ENCODE measurements around the gene BTNL8. TPM values are rescaled to one million over a fixed set of nuclear protein-coding genes. Genes with fewer than 3 reads are reported as not detected.

Gene BTNL8
- 100 to 1,000 TPM in 1 of 4 donors, 10 to 100 TPM in 3; 19.7 to 156 (median 59.0) TPM for total RNA-seq

- intact Hi-C loops (cut with DNase I; ENCODE audit: low total_unique reads): no loop called here
- DNase-seq: peak; percentile 70
Measured at GRCh38 chr5:180898621-180899246, at the start of gene BTNL8. TSS of gene BTNL8 (plus strand) at chr5:180899159. CDS start at chr5:180899311, 152 bp downstream.

DNA sequence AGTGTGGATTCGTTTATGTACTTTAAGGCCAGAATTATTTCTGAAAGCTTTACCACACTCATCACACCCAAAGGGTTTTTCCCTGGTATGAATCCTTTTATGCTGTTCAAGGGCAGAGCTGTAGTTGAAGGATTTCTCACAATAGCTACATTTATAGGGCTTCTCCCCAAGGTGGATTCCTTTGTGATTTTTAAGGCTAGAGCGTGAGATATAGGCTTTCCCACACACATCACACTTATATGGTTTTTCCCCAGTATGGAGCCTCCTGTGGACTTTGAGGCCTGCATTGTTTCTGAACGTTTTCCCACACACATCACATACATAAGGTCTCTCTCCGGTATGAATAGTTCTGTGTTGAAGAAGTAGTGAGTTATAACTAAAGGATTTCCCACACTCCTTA is 49.1 kb upstream of the BTNL8 start:
- intact Hi-C loops (cut with DNase I; ENCODE audit: low total_unique reads): no loop called here
- H3K9me3 ChIP-seq: peaks cover 11 to 38% of the 10 kb centered on the region in 2 donors
- no peaks in the 10 kb centered on the region for H3K27me3 ChIP-seq
- no peak overlapping the region for H3K4me3 ChIP-seq
- in situ Hi-C loops (cut with MboI; ENCODE audit: low pct_ligation_motif_present in 1 of 4, low pct_unique_long_range_greater_than_20kb in 1 of 4, low sequenced_read_pairs in 3 of 4): loop anchor here in 1 of 4 donors (10.0 kb wide), 1 partner anchor 65 kb away; no protein-coding TSS in a partner anchor
- no peak for TF ChIP-seq POLR2AphosphoS5 (IDR thresholded peaks at IDR 0.05)
- no peak for TF ChIP-seq EP300 (IDR thresholded peaks at IDR 0.05; ENCODE audit: low read depth)
- H3K27ac ChIP-seq: no peak overlapping the region
- WGBS, 2 donors (ENCODE audit: low coverage in 1 of 2): 94 to 96% methylated on average over 4 of the region's 4 CpGs
- no peak for DNase-seq
- peaks cover 6 to 51% (median 21%) of the 10 kb centered on the region in 4 donors for H3K36me3 ChIP-seq
- H3K4me1 ChIP-seq: no peaks in the 10 kb centered on the region

More at GRCh38 chr5:180898621-180899246, at the start of gene BTNL8:
- Histone ChIP-seq H3K27me3 (no peaks in the 10 kb centered on the region), H3K4me1 (peaks cover 0 to 8% (median 6%) of the 10 kb centered on the region in 4 donors), H3K36me3 (no peaks in the 10 kb centered on the region), H3K27ac (peak within 1 kb of the TSS; percentile 68 to 86 (median 79)), H3K9me3 (peaks cover 0 to 2% of the 10 kb centered on the region in 2 donors), H3K4me3 (peak within 1 kb of the TSS in 2 of 4 donors; percentile 18 to 28)
- TF ChIP-seq POLR2AphosphoS5 (IDR thresholded peaks at IDR 0.05) (peak in 2 of 3 donors; percentile 75 to 89), EP300 (IDR thresholded peaks at IDR 0.05; ENCODE audit: low read depth) (no peak), POLR2A (IDR thresholded peaks at IDR 0.05) (peak; percentile 81)
- in situ Hi-C loops (cut with MboI; ENCODE audit: low pct_ligation_motif_present in 1 of 4, low pct_unique_long_range_greater_than_20kb in 1 of 4, low sequenced_read_pairs in 3 of 4): no loop called here
- 68% methylated on average over 3 to 9 of the region's 9 CpGs for WGBS, 2 donors (ENCODE audit: low coverage in 1 of 2)

DNA sequence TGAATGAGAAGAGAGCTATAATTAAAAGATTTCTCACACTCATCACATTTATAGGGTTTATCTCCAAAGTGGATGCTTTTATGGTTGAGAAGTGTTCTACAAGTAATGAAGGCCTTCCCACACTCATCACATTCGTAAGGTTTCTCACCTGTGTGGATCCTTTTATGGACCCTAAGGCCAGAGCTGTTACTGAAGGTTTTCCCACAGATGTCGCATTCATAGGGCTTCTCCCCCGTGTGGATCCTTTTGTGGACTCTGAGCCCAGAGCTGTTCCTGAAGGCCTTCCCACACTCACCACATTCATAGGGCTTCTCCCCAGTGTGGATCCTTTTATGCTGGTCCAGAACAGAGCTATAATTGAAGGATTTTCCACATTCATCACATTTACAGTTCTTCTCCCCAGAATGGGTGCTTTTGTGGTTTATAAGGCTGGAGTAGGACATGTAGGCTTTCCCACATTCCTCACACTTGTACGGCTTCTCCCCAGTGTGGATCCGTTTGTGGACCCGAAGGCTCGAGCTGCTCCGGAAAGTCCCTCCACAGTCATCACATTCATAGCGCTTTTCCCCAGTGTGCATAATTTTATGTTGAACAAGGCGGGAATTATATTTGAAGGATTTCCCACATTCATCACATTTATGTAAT is 48.4 kb upstream of the BTNL8 start:
- WGBS, 2 donors (ENCODE audit: low coverage in 1 of 2): 97% methylated on average over 10 of the region's 10 CpGs; no CpG with 5 or more reads in 1 of the 2 donors
- Histone ChIP-seq H3K9me3 (peaks cover 11 to 38% of the 10 kb centered on the region in 2 donors), H3K27me3 (no peaks in the 10 kb centered on the region), H3K27ac (no peak overlapping the region), H3K4me1 (no peaks in the 10 kb centered on the region), H3K36me3 (peaks cover 6 to 58% (median 21%) of the 10 kb centered on the region in 4 donors), H3K4me3 (no peak overlapping the region)
- DNase-seq: no peak
- TF ChIP-seq EP300 (IDR thresholded peaks at IDR 0.05; ENCODE audit: low read depth) (no peak), POLR2AphosphoS5 (IDR thresholded peaks at IDR 0.05) (no peak), POLR2A (IDR thresholded peaks at IDR 0.05) (no peak)
- TF ChIP-seq, protein P1, sequence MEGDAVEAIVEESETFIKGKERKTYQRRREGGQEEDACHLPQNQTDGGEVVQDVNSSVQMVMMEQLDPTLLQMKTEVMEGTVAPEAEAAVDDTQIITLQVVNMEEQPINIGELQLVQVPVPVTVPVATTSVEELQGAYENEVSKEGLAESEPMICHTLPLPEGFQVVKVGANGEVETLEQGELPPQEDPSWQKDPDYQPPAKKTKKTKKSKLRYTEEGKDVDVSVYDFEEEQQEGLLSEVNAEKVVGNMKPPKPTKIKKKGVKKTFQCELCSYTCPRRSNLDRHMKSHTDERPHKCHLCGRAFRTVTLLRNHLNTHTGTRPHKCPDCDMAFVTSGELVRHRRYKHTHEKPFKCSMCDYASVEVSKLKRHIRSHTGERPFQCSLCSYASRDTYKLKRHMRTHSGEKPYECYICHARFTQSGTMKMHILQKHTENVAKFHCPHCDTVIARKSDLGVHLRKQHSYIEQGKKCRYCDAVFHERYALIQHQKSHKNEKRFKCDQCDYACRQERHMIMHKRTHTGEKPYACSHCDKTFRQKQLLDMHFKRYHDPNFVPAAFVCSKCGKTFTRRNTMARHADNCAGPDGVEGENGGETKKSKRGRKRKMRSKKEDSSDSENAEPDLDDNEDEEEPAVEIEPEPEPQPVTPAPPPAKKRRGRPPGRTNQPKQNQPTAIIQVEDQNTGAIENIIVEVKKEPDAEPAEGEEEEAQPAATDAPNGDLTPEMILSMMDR (IDR thresholded peaks at IDR 0.05): no peak
- intact Hi-C loops (cut with DNase I; ENCODE audit: low total_unique reads): no loop called here
- in situ Hi-C loops (cut with MboI; ENCODE audit: low pct_ligation_motif_present in 1 of 4, low pct_unique_long_range_greater_than_20kb in 1 of 4, low sequenced_read_pairs in 3 of 4): no loop called here

GRCh38 chr5:180852495-180852894 is 46.5 kb upstream of the BTNL8 start:
- H3K27ac ChIP-seq: no peak overlapping the region
- no peak overlapping the region for H3K4me3 ChIP-seq
- no peaks in the 10 kb centered on the region for H3K4me1 ChIP-seq
- no peak for TF ChIP-seq POLR2A (IDR thresholded peaks at IDR 0.05)
- no peak for TF ChIP-seq EP300 (IDR thresholded peaks at IDR 0.05; ENCODE audit: low read depth)
- TF ChIP-seq, protein P1 (IDR thresholded peaks at IDR 0.05): no peak
- TF ChIP-seq POLR2AphosphoS5 (IDR thresholded peaks at IDR 0.05): no peak
- in situ Hi-C loops (cut with MboI; ENCODE audit: low pct_ligation_motif_present in 1 of 4, low pct_unique_long_range_greater_than_20kb in 1 of 4, low sequenced_read_pairs in 3 of 4): no loop called here
- no peak for DNase-seq
- intact Hi-C loops (cut with DNase I; ENCODE audit: low total_unique reads): no loop called here
- H3K27me3 ChIP-seq: no peaks in the 10 kb centered on the region
- H3K9me3 ChIP-seq: peaks cover 11 to 38% of the 10 kb centered on the region in 2 donors
- 91 to 95% methylated on average over 4 of the region's 4 CpGs for WGBS, 2 donors (ENCODE audit: low coverage in 1 of 2)
- peaks cover 6 to 63% (median 21%) of the 10 kb centered on the region in 4 donors for H3K36me3 ChIP-seq

All from transverse colon (tissue), 4 donors.